GM12891 (cell line): ENCODE data around the gene PARP9.

ENCODE experiments used
- POLR2A ChIP-seq: IDR thresholded peaks from 2 replicates; pipeline ENCODE4 v1.6.1; 2011; ENCODE audit warnings: low read depth, low read length, control low read depth
- TAF1 ChIP-seq: IDR thresholded peaks from 2 replicates; pipeline ENCODE4 v1.6.1; 2011; ENCODE audit warnings: low read depth, low read length, control low read depth

DNA sequence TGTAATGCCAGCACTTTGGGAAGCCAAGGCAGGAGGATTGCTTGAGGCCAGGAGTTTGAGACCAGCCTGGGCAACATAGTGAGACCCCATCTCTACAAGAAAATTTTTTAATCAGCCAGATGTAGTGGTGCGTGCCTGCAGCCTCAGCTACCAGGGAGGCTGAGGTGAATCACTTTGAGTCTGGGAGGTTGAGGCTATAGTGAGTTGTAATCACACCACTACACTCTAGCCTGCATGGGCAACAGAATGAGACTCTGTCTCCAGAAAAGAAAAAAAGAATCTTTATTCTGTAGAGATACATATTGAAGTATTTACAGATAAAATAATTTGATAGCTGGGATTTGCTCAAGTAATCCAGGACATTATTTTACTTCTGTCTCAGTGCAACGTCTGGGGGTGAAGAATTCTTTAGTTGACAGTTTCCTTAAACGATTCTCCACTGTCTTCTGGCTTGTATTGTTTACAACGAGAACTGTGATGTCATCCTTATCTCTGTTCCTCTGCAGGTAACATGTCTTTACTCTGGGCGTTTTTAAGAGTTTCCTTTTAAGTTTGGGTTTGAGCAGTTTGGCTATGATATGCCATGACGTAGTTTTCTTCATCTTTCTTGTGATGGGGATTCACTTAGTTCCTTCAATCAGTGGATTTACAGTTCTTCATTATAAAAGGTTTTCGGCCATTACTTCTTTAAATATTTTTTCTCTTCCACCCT lies 75.7 kb downstream of the PARP9 start:
- no peak for TF ChIP-seq TAF1
- no peak for TF ChIP-seq POLR2A
